ENCODE measurements around the gene ZNF438.

GRCh38 chr10:30853066-30853465, 178.6 kb downstream of the ZNF438 start:
- TF ChIP-seq GATA2 (IDR thresholded peaks at IDR 0.05; ENCODE audit: low read depth, low read length) = no peak
- no peak for TF ChIP-seq GATA3 (IDR thresholded peaks at IDR 0.05; ENCODE audit: low read depth, low read length)

Measured in SH-SY5Y (cell line).